Fibroblast of the aortic adventitia (primary cell): ENCODE measurements around the gene GP1BA. TPM values are rescaled to one million over a fixed set of nuclear protein-coding genes. Genes with fewer than 3 reads are reported as not detected.

Experiments used
- DNase-seq: peaks from one replicate; pipeline ENCODE4 v3.0.0-alpha.2; 2010; ENCODE audit warnings: low read depth
- H3K4me3 ChIP-seq: 2 replicates; pipeline ENCODE4 v1.5.1; 2011; ENCODE audit warnings: low read depth, mild to moderate bottlenecking, control low read depth, low read length, moderate library complexity
- CTCF ChIP-seq: IDR thresholded peaks from 2 replicates; pipeline ENCODE4 v1.5.1; 2011; ENCODE audit warnings: mild to moderate bottlenecking, low read length, control low read depth, inconsistent platforms; ENCODE audit not compliant: insufficient read depth
- total RNA-seq: library from RNA; depleted of rRNA; stranded (reverse); fragments of >200 nt; gene quantifications from 2 replicates; pipeline ENCODE4 v1.2.3, GENCODE V29; 2012; ENCODE audit warnings: low replicate concordance

Gene GP1BA
- total RNA-seq, 1 donor: not detected

GRCh38 chr17:4944554-4945175, 12.6 kb downstream of the GP1BA start:
- no peak for TF ChIP-seq CTCF
- DNase-seq: no peak
- H3K4me3 ChIP-seq: peak overlapping the region; percentile 1

- peak; percentile 92 for DNase-seq
- H3K4me3 ChIP-seq: peak overlapping the region; percentile 98
- no peak for TF ChIP-seq CTCF
Observed at GRCh38 chr17:4945176-4945943, 13.3 kb downstream of the GP1BA start.

GRCh38 chr17:4945944-4946280, 13.8 kb downstream of the GP1BA start:
- DNase-seq: no peak
- H3K4me3 ChIP-seq: peak overlapping the region; percentile 98
- TF ChIP-seq CTCF: no peak

- TF ChIP-seq CTCF: no peak
- H3K4me3 ChIP-seq: peak overlapping the region; percentile 98
- no peak for DNase-seq
Observed at GRCh38 chr17:4946312-4946976, 14.4 kb downstream of the GP1BA start.

- TF ChIP-seq CTCF: no peak
- peak overlapping the region; percentile 98 for H3K4me3 ChIP-seq
- DNase-seq: no peak
Observed at GRCh38 chr17:4947010-4947410, 14.9 kb downstream of the GP1BA start.

GRCh38 chr17:4947411-4948165, 15.5 kb downstream of the GP1BA start:
- no peak for TF ChIP-seq CTCF

More at GRCh38 chr17:4947411-4948165, 15.5 kb downstream of the GP1BA start:
- DNase-seq: peak; percentile 31
- peak overlapping the region; percentile 98 for H3K4me3 ChIP-seq
